H54 (cell line): Measurements from ENCODE around the gene C3orf20.
A peak's percentile ranks its signal among the peaks of the same experiment; 100 is the strongest.
"Not testable (repeated sequence)": the region's sequence is repeated elsewhere in the genome, so short reads cannot be mapped to it uniquely, and the experiment has no call there.

ENCODE experiments used
- DNase-seq: peaks from one replicate; pipeline ENCODE4 v3.0.0; 2011; ENCODE audit warnings: low spot score, mixed read lengths; ENCODE audit not compliant: insufficient read length
- FAIRE-seq: peaks from 3 replicates; lab custom pipeline; 2011; peaks lifted over from hg19 to GRCh38; lab: Jason Lieb, UNC
- POLR2A ChIP-seq: IDR thresholded peaks from 2 replicates; pipeline ENCODE4 v1.6.1; 2011; ENCODE audit warnings: low read depth, mild to moderate bottlenecking, low read length

The C3orf20 gene

DNA sequence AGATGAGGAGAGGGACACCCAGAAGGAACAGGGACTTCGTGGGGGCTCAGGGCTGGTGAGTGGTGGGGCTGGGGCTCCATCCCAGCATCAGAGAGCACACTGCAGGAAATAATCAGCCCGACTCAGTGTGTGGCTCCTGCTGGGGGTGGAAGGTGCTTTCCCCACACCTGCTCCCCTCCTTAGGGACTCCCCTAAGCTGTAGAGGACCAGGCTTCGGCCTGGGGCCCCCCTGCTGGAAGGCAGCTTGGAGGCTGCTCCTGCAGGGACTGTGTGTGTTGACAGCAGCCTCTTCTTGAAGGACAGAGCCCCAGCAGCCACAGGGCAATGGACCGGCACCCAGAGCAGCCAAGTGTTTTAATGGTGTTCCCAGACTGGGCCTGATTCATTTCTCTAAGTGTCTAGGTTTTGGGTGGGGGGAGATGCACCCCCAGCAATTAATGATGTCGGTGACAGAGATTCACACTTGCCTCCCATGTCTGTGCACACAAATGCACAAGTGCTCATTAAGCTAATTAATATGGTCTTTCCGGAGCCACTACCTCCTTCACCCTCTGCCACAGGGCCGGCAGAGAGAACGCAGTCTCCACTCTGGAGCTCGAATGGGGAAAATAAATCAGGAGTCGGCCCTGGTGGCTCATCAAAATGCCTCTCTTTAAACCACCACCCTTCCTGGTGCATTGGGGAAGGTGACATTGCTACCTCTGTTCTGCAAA, 126.9 kb downstream of the C3orf20 start:
- TF ChIP-seq POLR2A: no peak
- DNase-seq (no peak), FAIRE-seq (no peak)

DNA sequence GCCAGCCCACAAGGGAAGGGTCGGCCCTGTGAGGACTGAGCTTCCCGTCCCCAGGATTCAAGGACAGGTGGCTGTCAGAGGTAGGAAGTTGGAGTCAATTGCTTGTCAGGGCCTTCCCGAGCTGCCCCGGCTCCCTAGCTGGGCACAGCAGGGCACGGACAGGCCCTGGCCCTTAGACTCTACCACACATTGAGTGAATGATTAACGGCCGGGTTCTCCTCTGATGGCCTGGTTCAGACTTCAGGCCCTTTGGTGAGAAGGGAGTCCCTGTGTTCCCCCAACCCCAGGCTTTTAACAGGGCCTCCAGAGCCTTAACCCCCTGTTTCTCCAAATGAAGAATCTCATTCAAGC, 127.4 kb downstream of the C3orf20 start:
- TF ChIP-seq POLR2A: no peak

DNA sequence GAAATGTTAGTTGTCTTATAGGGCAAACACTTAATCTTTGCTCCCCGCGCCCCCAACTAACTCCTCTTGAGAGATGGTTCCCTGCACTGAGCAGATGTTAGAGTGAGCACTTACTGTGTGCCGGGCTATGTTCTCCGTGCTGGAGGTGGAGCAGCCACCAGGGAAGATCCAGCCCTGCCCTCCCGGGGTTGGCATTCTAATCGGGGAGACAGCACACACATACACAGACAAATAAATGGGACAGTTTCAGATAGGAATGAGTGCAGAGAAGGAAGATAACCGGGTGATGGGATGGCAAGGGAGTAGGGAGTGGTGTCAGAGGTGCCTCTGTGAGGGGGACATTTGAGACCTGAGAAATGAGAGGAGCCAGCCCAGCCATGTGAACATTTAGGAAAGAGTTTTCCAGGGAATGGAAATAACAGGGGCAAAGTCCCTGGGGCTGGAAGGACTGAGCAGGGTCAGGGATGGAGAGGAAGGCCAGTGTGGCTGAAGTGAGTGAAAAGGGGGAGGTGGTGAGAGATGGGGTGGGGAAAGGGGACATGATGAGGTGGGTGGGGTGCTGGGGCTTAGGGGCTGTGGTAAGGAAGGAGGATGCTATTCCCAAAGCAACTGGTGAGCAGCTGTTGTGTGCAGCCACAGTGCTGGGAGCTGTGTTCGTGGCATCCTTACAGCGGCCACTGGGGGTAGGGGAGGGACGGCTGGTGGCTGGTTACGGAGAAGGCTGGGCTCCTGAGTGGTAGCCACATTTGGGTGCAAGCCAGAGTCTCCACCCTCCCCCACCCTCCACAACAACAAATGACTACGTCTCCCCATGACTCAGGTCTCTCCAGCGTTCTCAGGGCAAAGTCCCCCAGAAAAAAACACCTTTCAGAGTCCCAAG, 128.4 kb downstream of the C3orf20 start:
- FAIRE-seq: no peak
- DNase-seq: no peak

More for the DNA sequence above, 127.4 kb downstream of the C3orf20 start:
- no peak for DNase-seq
- no peak for FAIRE-seq

DNA sequence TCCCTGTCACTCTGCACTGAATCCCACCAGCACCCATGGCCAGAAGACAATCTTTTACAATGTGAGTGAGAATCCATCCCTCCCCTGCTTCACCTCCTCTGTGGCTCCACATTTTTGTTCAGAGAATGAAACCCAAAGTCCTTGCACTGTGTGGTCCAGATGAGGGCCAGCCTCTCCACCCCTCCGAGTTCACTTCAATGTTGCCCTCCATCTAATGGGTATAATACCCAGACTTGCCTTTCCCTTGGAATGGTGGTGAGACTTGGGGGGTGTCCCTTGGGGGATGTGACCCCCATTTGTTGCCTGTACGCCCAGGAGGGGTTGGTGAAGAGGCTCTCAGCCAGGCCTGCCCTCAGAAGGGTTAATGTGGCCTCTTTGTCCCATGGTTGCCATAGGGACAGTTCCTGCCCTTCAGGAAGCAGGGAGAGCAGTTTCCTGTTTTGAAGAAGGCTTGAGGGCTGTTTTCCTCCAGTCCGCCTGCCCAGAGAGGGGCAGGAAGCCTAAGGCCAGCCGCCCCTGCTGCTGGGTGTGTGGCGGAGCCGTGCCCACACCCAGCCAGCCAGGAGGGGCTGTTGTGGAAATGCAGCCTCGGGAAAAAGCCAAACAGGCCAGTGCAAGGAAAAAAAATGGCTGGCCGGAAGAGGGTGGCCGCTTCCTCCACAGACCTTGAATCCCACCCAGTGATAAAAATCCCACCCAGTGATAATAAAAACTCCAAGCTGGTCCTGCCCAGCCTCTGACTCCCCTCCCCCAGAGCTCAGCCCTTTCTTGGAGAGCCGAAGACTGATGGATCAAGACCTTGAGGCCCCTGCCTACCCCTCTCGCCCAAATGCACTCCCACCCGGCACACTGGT, 129.3 kb downstream of the C3orf20 start:
- no peak for TF ChIP-seq POLR2A
- no peak for DNase-seq
- no peak for FAIRE-seq

More for the DNA sequence above, 128.4 kb downstream of the C3orf20 start:
- TF ChIP-seq POLR2A: no peak

DNA sequence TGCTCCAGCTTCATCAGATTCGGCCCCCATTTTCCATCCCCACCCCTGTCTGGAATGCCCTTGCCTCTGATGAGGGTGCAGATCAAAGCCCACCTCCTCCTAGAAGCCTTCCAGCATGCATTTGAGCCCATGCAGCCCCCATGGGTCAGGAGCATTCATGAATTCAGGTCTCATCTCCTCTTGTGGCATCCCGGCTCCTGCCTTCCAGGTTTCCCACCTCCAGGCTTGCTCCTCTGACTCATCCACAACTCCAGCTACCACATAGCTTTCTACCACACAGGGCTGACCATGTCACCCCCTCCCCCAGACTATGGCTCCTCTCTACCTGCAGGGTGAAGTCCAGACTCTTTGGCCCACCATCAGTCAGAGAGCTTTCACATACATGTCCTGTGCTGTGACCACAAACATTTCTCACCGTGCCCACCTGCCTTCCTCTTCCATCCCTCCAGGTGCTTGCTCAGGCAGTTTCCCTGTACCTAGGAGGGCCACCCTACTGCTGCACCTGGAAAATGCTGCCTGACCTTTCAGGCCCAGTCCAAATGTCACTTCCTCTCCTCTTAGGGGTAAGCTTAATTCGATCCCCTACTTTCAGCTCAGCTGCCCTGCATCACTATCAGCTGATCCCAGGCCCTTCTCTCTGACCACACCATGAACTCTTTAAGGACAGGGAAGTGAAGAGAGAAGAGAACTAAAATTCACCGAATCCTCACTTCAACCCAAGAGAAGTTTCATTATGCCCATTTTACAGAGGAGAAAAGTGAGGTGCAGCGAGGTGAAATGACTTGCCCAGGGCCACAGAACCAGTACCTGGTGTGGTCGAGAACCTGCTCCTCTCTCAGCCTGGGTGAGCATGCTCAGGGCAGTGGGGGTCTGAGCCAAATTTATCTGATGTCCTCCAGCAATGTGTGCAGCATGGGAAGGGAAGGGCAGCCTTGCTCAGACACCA, 130.2 kb downstream of the C3orf20 start:
- TF ChIP-seq POLR2A: no peak
- DNase-seq: no peak
- no peak for FAIRE-seq

DNA sequence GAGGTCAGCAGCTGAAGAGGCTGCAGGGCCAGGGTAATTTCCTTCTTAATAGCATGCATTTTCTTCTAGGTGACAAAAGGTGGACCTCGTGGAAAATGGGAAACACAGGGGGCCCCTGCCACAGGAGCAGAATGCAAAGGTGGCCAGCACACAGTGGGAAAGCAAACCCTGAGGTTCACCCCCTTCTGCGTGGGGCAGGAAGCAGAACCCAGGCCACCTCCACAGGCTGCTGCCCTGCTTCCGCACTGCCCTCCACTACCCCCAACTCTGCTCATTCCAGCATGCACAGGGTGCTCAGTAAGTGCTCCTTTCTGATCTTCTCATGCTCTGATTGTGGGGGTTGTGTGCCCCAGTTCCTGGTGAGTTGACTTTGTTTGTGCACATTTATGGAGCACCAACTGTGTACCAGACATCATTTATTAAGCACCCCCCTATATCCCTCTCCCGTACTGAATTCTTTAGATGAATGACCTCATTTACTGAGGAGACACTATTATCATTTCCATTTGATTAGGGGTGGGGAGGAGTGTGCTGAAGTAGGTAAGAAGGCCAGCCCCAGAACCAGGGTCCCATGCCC, 131.1 kb downstream of the C3orf20 start:
- TF ChIP-seq POLR2A: no peak
- DNase-seq (no peak), FAIRE-seq (no peak)

DNA sequence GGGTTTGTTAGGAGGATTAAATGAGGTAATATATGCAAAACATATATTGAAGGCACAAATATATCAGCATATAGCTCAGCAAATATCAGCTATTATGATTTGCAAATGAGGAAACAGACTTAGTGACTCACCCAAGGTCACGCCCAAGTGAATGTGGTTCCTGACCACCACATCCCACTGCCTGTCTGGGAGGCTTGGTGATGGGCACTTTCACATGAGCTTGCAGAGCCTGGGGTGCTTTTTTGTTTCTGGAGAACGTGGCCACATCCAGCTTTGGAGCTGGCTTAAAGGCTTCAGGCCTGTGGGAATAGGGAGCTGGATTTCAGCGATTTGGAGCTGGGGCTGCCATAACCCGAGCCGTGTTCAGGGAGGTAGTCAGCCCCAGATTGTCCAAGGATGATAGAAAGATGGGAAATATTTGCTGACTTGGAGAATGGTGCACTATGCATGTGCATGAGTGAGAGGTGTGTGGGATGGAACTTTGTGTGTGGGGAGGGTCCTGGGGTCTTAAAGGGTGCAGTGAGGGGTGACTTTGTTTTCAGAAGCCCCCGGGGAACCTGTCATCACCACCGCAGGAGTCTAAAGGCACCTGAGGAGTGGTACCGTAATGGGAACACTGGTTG, 131.8 kb downstream of the C3orf20 start:
- peak; percentile 74 for DNase-seq
- no peak for FAIRE-seq
- no peak for TF ChIP-seq POLR2A

DNA sequence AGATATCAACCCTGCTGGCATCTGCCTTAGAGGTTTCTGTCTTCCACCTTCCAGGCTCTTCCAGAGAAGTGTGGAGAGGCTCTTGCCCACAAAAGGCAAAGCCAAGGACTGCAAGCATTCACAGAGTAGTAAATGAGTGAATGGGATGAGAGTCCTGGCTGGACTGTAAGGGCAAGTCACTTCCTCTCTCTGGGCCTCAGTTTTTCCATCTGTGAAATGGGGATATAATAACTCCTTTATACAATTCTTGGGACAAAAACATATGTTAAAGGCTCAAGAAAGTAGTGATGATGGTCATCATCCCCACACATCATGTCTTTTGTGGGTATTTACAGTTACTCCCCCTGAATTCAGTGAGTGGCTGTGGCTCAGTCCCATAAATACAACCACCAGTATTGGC, 133.1 kb downstream of the C3orf20 start:
- DNase-seq (no peak), FAIRE-seq (no peak)
- TF ChIP-seq POLR2A: no peak

DNA sequence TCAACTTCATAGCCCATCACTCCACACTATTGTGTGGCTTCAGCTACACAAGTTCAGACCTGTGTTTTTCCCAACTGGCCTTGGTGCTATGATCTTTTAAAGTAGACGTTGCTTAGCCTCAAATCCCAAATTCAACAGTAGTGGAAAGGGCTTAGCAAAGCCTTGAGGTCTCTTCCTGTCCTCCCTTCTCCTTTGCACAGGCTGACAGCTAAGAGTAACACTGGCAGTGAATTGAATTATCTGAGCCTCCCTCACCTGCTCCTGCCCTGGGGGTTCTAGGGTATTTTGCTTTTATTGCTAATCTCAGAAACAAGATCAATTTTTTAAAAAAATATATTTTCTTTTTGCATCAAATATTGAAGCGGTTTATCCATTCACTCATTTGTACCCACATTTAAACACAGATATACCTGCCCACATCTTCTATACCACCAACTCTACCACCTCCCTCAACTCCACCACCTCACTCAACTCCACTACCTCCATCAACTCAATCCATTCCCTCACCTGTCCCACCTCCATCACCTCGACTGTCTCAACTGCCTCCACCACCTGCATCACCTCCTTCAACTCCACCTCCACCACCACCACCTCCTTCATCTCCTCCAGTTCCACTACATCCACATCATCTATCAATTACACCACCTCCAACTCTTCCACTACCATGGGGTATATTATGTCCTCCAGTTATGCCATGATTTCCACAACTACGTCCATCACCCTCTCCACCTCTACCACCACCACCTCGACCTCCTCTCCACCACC, 133.7 kb downstream of the C3orf20 start:
- FAIRE-seq (no peak), DNase-seq (no peak)

DNA sequence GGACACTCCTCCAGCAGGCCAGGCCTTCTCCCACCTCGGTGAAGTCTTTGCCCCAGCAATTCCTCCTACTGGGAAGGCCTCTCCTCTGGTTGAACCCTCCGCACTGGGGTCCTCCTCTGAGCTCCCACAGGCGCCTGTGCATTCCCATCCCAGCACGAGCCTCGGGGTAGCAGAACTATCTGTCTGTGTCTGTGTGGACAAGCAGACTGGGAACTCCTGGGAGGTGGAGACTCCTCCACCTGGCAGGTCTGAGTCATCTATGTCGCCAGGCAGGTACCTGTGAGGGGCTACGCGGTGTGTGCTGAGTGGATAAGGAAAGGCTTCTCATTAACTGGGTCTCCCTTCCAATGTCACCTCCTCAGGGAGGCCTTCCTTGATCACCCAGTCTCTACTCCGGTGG, 134.7 kb downstream of the C3orf20 start:
- DNase-seq, FAIRE-seq: not testable (repeated sequence)

More for the DNA sequence above, 133.7 kb downstream of the C3orf20 start:
- TF ChIP-seq POLR2A: no peak

DNA sequence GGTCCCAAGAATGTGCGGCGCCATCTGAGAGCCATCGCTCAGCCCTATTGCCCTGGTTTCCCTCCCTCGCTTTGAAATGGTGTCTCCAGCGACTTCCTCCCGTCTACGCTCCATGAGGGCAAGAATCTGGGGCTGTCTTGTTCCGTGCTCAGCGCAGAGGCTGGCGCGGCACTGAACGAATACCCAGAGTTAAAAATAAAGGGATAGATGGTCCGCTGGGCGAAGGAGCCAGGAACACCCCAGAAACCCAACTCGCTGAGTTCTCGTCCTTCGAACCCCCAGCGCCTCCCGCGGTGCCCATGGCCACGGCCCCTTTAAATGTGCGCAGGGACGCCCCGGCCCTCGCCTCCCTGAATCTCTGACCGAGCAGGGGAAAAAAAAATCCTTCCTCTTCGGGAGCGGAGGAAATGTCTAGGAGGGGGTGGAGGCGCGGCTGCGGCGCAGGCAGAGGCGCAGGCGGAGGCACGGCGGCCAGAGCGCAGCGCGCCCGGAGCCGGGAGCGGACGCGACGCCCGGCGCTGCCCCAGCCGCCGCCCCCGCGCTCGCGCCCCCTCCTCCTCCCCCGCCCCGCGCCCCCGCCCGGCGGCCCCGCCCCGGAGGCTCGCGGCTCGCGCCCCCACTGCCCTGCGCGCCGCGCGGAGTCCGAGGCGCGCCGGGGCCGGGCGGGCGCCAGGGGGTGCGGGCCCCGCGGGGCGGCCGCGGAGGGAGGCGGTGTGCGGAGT, 135.3 kb downstream of the C3orf20 start:
- TF ChIP-seq POLR2A: no peak
- no peak for FAIRE-seq
- no peak for DNase-seq
